ENCODE results near the gene TACC2. TPM values are rescaled to one million over a fixed set of nuclear protein-coding genes. Genes with fewer than 3 reads are reported as not detected.

TACC2 gene
- total RNA-seq, 2 donors from 2014 or later, result 107 to 113 TPM

DNA sequence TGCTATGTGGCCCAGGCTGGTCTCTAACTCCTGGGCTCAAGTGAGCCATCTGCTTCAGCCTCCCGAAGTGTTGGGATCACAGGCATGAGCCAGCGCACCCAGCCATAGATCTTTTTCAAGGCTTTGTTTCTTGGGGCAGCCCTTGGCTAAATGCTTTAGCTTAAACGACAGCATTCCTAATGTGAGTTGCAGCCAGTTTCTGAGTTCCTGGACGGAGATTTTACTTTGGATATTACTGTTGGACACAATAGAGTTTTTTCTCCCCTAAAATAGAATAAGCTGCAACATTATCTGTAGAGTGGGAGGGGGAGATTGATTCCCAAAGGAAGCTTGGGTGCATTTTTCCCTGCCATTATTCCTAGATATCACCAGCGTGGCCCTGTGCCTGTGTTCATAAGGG, 179.1 kb downstream of the TACC2 start:
- ATAC-seq (no peak), DNase-seq (no peak)
- intact Hi-C loops (cut with DNase I, micrococcal nuclease), result no loop called here

DNA sequence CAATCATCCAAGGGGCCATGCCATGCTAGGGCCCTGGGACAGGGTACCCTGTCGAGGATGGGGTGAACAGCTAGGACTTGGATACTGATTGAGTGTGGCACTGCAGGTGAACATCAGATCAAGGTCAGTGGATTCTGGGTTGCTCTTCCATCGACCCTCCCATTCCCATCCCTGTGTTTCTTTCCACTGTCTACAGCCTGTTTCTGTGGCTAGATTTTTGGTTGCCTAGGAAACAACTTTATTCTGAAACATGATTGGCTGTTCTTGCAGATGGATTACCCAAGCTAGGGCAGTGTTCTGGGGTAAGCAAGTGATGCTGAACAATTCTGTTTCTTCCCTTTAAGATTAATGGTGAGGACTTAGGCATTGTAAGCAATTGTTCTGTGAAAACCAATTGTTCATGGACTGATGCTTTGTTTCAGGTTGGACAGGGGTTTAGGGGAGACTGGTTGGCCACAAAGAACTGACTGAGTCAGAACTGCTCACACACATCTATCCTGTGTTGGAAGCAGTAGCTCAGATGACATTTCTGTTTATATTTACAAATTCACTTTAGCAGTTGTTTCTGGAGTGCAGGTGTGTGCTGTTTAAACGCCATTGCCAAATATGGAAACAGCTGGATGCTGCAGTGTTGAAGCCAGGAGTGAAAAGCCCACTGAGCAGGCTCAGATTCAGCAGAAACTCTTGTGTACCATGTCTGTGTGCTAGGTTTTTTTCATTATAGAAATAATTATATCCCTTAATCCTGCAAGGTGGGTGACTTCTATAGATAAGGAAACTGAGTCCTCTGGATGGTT, 179.8 kb downstream of the TACC2 start:
- intact Hi-C loops (cut with DNase I, micrococcal nuclease), result no loop called here
- ATAC-seq (no peak), DNase-seq (no peak)

GRCh38 chr10:122170802-122171201, 181.8 kb downstream of the TACC2 start:
- intact Hi-C loops (cut with DNase I, micrococcal nuclease), result no loop called here
- ATAC-seq (no peak), DNase-seq (no peak)

DNA sequence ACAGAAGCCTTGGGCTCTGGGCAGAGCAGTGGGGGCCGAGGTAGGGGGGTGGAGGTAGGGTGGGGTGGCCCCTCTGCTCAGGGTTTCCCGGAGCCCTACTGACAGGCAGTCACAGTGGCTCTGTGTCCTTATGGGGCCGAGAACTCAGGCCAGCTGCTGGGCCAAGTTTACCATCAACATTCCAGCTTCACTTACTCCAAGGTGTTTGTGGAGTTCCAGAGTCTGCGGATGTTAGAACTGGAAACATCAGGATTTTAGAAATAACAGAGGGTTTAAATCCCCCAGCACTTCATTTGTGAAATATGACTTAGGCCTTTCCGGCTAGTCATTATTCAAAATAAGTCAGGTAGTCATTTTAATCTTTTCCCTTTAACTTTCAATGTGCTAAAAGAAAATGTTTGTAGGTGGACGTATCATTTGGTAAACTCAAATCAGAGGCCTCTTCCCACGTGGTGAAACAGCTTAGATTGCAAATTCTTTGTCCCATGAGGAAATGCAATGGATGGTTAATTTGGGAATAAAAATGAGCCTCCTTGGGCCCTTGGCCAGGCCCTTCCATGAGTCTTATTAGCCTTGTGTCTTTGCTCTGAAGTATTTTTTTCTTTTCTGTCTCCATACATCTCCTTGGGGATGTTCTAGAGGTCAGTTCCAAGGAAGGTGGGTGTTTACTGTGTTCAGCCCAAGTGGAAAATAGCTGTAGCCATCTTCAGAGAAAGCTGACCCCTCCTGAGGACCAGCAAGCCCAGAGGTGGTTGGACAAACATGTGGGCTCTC, 182.5 kb downstream of the TACC2 start:
- ATAC-seq (no peak), DNase-seq (no peak)
- intact Hi-C loops (cut with DNase I, micrococcal nuclease), result no loop called here

DNA sequence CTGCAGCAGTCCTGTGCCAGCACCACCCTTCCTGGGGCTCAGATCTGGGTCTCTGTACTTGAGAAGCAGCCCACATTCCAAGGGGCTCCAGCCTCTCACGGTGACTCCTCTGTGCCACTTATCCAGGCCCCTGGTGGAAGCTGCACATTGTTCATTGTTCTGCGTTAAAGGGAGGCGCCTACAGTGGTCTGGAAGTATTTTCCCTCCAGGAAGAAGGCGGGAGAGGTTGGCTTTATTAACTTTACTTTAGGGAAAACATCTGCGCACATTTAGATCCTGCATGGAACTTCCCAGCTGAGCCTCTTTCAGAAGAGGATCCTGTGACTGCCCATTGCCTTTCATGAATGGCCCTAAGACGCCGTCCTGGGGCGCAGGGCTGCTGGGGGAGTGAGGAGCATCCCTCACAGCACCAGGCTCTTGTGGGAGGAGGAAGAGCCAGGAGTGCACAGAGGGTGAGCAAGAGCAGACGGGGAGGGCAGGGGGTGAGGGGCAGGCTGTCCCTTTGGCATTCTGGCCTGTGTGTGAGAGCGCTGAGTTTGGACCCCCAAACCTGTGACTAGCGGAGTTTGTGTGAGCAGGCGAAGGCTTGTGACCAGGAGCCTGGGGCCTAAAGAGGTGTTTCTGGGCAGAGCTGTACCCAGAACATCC, 183.5 kb downstream of the TACC2 start:
- DNase-seq (no peak), ATAC-seq (no peak)
- intact Hi-C loops (cut with DNase I, micrococcal nuclease), result no loop called here

GRCh38 chr10:122173337-122173736, 184.4 kb downstream of the TACC2 start:
- DNase-seq (no peak), ATAC-seq (no peak)
- intact Hi-C loops (cut with DNase I, micrococcal nuclease), result no loop called here

GRCh38 chr10:122173766-122174435, 184.9 kb downstream of the TACC2 start:
- intact Hi-C loops (cut with DNase I, micrococcal nuclease), result no loop called here
- ATAC-seq (no peak), DNase-seq (no peak)

GRCh38 chr10:122176232-122177213, 187.6 kb downstream of the TACC2 start:
- intact Hi-C loops (cut with DNase I, micrococcal nuclease), result no loop called here
- DNase-seq (no peak), ATAC-seq (no peak)

DNA sequence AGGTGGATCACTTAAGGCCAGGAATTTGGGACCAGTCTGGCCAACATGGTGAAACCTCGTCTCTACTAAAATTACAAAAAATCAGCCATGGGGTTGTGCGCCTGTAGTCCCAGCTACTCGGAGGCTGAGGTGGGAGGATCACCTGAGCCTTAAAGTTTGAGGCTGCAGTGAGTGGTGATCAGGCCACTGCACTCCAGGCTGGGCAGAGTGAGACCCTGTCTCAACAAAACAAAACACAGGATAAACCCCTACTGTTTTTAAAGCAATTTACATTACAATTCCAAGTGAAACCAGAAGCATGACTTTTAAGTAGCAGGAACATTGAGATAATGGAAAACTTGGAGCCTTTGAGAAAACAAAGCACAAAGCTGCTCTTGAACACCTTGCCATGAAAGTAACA, 189.7 kb downstream of the TACC2 start:
- intact Hi-C loops (cut with DNase I, micrococcal nuclease), result no loop called here
- ATAC-seq (no peak), DNase-seq (no peak)

DNA sequence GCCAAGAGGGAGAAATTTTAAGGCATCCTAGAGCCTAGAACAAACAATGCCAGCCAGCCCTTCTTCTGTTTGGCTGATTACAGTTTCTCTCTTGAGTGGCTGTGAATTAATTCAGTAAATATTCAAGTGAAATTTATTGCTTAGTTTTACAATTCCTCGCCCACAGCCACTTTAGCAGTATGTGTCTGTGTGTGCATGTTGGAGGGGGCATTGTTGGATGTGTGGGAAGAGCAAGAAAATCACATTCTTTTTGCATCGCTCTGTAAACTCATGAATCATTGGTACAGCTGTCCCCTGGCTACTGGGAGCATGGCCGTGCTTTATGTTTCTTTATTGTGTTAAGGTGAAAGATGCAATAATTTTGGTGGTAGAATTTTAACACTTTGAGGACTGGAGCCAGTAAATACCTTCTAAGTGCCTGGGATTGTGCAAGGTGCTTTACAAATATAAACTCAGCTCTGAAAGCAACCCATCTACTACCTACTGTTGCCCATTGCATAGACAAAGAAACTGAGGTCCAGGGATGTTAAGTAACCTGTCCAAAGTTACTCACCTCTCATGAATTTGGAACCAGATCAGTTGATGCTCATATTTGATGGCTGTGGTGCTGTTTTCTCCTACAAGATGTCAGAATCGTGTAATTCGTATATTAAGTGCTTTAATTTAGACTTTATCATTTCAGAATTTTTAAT, 192.2 kb downstream of the TACC2 start:
- intact Hi-C loops (cut with DNase I, micrococcal nuclease), result no loop called here
- no peak for ATAC-seq
- DNase-seq, result no peak

DNA sequence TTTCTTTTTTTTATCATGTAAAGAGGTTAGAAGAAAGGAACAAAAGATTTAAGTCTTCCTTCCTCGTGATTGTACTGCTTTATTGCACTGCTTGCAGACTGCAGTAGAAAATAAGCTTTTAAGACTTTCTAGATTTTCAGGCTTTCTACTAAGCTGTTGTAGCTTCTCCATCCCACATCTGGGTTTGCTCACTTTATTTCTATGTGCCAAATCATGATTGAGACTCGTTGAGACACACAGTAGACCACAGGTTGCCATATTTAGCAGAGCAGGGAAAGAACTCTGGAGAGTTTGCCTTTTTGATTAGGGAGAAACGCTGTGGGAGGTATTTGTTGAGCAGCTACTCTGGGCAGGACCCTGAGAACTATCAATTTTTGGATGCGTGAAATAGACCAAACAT, 192.9 kb downstream of the TACC2 start:
- DNase-seq, result no peak

GRCh38 chr10:122182308-122182707, 193.3 kb downstream of the TACC2 start:
- no peak for ATAC-seq
- intact Hi-C loops (cut with DNase I, micrococcal nuclease), result no loop called here
- no peak for DNase-seq

More for the DNA sequence above, 192.9 kb downstream of the TACC2 start:
- ATAC-seq, result no peak
- intact Hi-C loops (cut with DNase I, micrococcal nuclease), result no loop called here

DNA sequence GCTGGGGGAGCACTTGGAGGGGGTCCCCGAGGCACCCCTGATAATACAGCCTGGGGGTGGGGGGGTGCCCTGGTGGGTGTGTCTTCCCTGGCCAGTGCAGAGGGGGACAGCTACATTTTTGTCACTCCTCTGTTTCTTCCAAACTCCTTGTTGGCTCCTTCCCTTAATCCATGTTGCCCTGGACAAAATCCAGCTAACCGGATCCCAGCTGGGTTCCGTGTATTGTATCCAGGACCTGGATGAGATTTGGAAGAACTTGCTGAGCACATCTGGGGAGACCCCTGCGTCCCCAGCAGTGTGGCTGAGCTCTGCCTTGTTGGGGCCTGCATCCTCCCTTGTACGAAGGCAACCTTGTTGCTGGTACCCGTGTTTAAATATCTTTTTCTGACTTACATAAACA, 195.3 kb downstream of the TACC2 start:
- DNase-seq (no peak), ATAC-seq (no peak)
- intact Hi-C loops (cut with DNase I, micrococcal nuclease), result no loop called here

- DNase-seq (no peak), ATAC-seq (no peak)
- intact Hi-C loops (cut with DNase I, micrococcal nuclease), result no loop called here
Measured at GRCh38 chr10:122185643-122186042, 196.7 kb downstream of the TACC2 start.

- DNase-seq (no peak), ATAC-seq (no peak)
- intact Hi-C loops (cut with DNase I, micrococcal nuclease), result no loop called here
Measured at GRCh38 chr10:122186816-122187810, 198.2 kb downstream of the TACC2 start.

GRCh38 chr10:122188706-122189105, 199.7 kb downstream of the TACC2 start:
- DNase-seq, result no peak
- intact Hi-C loops (cut with DNase I, micrococcal nuclease), result no loop called here
- no peak for ATAC-seq

DNA sequence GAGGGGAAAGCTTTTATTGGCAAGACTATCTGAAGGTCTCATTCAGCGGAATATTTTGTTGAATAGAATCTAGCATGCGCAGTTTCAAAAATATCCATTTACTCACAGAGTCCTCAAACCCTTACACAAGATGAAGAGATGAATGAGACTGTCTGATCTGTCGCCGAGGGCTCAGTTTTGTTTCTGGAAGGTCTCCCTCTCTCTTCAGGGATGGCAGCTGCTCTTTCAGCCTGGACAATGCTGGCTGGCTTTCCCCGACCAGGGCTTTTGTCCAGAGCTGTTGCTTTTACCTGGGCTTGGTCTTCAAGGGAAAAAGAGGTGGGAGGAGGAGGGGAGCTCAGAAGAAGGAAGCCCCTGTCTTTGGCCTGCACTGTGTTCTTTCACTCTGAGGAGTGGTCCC, 200.2 kb downstream of the TACC2 start:
- DNase-seq (no peak), ATAC-seq (no peak)
- intact Hi-C loops (cut with DNase I, micrococcal nuclease), result no loop called here
